Kidney (tissue), 14 donors: ENCODE data around the gene SPRING1. TPM values are rescaled to one million over a fixed set of nuclear protein-coding genes. Genes with fewer than 3 reads are reported as not detected.

Experiments
- DNase-seq, 5 donors: peaks; one replicate each; pipeline ENCODE4 v3.0.0-alpha.2; 2013 to 2020
- FAIRE-seq: peaks from 2 replicates; lab custom pipeline; 2012; peaks lifted over from hg19 to GRCh38; lab: Jason Lieb, UNC
- H3K27ac ChIP-seq, 2 donors: one replicate each; pipeline ENCODE4 v1.7.0; 2013; ENCODE audit warnings: low read depth in 2 of 2, low read length in 2 of 2, inconsistent platforms in 1 of 2
- H3K27me3 ChIP-seq: one replicate; pipeline ENCODE4 v1.7.1; 2013; ENCODE audit warnings: low read length, inconsistent platforms; ENCODE audit not compliant: control insufficient read depth, insufficient read depth
- H3K36me3 ChIP-seq, 3 donors: one replicate each; pipeline versions ENCODE4 v1.7.0 to v1.7.1; 2013; ENCODE audit warnings: low read length in 3 of 3, control low read depth in 1 of 3, inconsistent platforms in 1 of 3; ENCODE audit not compliant: insufficient read depth in 3 of 3, control insufficient read depth in 2 of 3
- H3K4me1 ChIP-seq, 3 donors: one replicate each; pipeline versions ENCODE4 v1.7.0 to v1.7.1; 2013; ENCODE audit warnings: low read length in 3 of 3, inconsistent platforms in 1 of 3, low read depth in 1 of 3; ENCODE audit not compliant: control insufficient read depth in 2 of 3, insufficient read depth in 2 of 3
- H3K4me3 ChIP-seq, 3 donors: one replicate each; pipeline versions ENCODE4 v1.7.0 to v1.8.1; 2013; ENCODE audit warnings: low read length in 3 of 3, control low read depth in 1 of 3, inconsistent platforms in 1 of 3
- H3K9ac ChIP-seq, 3 donors: one replicate each; pipeline versions ENCODE4 v1.7.0 to v1.7.1; 2013; ENCODE audit warnings: low read length in 3 of 3, control low read depth in 1 of 3, inconsistent platforms in 1 of 3
- H3K9me3 ChIP-seq, 3 donors: one replicate each; pipeline versions ENCODE4 v1.7.0 to v1.7.1; 2013; ENCODE audit warnings: low read length in 3 of 3, control low read depth in 1 of 3, inconsistent platforms in 1 of 3; ENCODE audit not compliant: control insufficient read depth in 2 of 3, insufficient read depth in 1 of 3
- CTCF ChIP-seq: IDR thresholded peaks from 3 replicates; pipeline ENCODE4 v1.5.1; 2012; ENCODE audit warnings: mild to moderate bottlenecking, moderate library complexity, borderline replicate concordance; ENCODE audit not compliant: insufficient read depth; ENCODE audit errors: extremely low read depth
- intact Hi-C: fragments of 100-400 bp; cut with DNase I; formaldehyde crosslinking; loops from one replicate; pipeline ENCODE4 v1.11.1; 2022
- polyA plus RNA-seq: library from polyadenylated mRNA; stranded (reverse); fragments of 350-450 nt; fragmentation: Illumina TruSeq; extraction: RNeasy Lipid Tissue Mini Kit (QIAGEN cat#74804); gene quantifications from one replicate; pipeline ENCODE4 v1.2.3, GENCODE V29; 2014; ENCODE audit warnings: low read depth, low replicate concordance; ENCODE audit not compliant: insufficient read depth
- total RNA-seq: library from RNA; stranded (reverse); fragmentation: NEBNext Ultra II Directional; extraction: Animal tissue kit (Norgen Biotek cat#: 25700); gene quantifications from one replicate; pipeline ENCODE4 v1.2.1, GENCODE V29; 2021
- donor health status: control.
- donor health status: control.
- donor health status: control.
- donor health status: control.
- donor health status: control.
- donor health status: DM: yes; HTN: yes; CAD: no.
- donor health status: Normal renal cell carcinoma (clear cell type).

The SPRING1 gene
- total and polyA plus RNA-seq, 2 donors from 2014 or later, result 45.3 to 49.4 TPM

GRCh38 chr12:116783525-116784237, 45.8 kb upstream of the SPRING1 start:
- intact Hi-C loops, result no loop called here

GRCh38 chr12:116780942-116781341, 43.1 kb upstream of the SPRING1 start:
- H3K27me3 ChIP-seq, result no peaks in the 10 kb centered on the region
- FAIRE-seq (no peak), DNase-seq (no peak)
- H3K4me1 ChIP-seq, result no peaks in the 10 kb centered on the region
- H3K36me3 ChIP-seq, result no peaks in the 10 kb centered on the region
- H3K9me3 ChIP-seq, result no peaks in the 10 kb centered on the region
- TF ChIP-seq CTCF, result no peak
- no peak overlapping the region for H3K4me3 ChIP-seq
- no peak overlapping the region for H3K27ac ChIP-seq
- intact Hi-C loops, result no loop called here
- no peak overlapping the region for H3K9ac ChIP-seq

More at GRCh38 chr12:116783525-116784237, 45.8 kb upstream of the SPRING1 start:
- FAIRE-seq (no peak), DNase-seq (peak in 2 of 5 donors; percentile 7 to 19)
- H3K9me3 ChIP-seq, result no peaks in the 10 kb centered on the region
- TF ChIP-seq CTCF, result no peak
- no peak overlapping the region for H3K4me3 ChIP-seq
- H3K9ac ChIP-seq, result no peak overlapping the region
- H3K4me1 ChIP-seq, result no peaks in the 10 kb centered on the region
- H3K36me3 ChIP-seq, result no peaks in the 10 kb centered on the region
- H3K27ac ChIP-seq, result no peak overlapping the region
- H3K27me3 ChIP-seq, result no peaks in the 10 kb centered on the region

GRCh38 chr12:116779597-116779996, 41.7 kb upstream of the SPRING1 start:
- H3K27me3 ChIP-seq, result no peaks in the 10 kb centered on the region
- H3K9me3 ChIP-seq, result no peaks in the 10 kb centered on the region
- intact Hi-C loops, result no loop called here
- no peak for TF ChIP-seq CTCF
- H3K9ac ChIP-seq, result no peak overlapping the region
- no peak overlapping the region for H3K27ac ChIP-seq
- H3K36me3 ChIP-seq, result no peaks in the 10 kb centered on the region
- no peaks in the 10 kb centered on the region for H3K4me1 ChIP-seq
- no peak overlapping the region for H3K4me3 ChIP-seq
- DNase-seq (no peak), FAIRE-seq (no peak)

GRCh38 chr12:116777245-116777644, 39.4 kb upstream of the SPRING1 start:
- intact Hi-C loops, result no loop called here

More at GRCh38 chr12:116777245-116777644, 39.4 kb upstream of the SPRING1 start:
- no peak overlapping the region for H3K9ac ChIP-seq
- no peaks in the 10 kb centered on the region for H3K27me3 ChIP-seq
- no peak for FAIRE-seq
- DNase-seq, result no peak
- H3K4me1 ChIP-seq, result no peaks in the 10 kb centered on the region
- no peak overlapping the region for H3K4me3 ChIP-seq
- no peaks in the 10 kb centered on the region for H3K9me3 ChIP-seq
- no peak overlapping the region for H3K27ac ChIP-seq
- TF ChIP-seq CTCF, result no peak
- no peaks in the 10 kb centered on the region for H3K36me3 ChIP-seq
